HepG2 (cell line): ENCODE data around the gene CMTM2. TPM values are rescaled to one million over a fixed set of nuclear protein-coding genes. Genes with fewer than 3 reads are reported as not detected.

ENCODE experiments used
- EEA1 ChIP-seq: sonication (generic); formaldehyde crosslinking; IDR thresholded peaks from 2 replicates; pipeline ENCODE4 v1.5.1; 2020; ENCODE audit warnings: mild to moderate bottlenecking, missing genetic modification reagents, borderline replicate concordance
- FOXC1 ChIP-seq: sonication (generic); formaldehyde crosslinking; IDR thresholded peaks from 2 replicates; pipeline ENCODE4 v1.8.0; 2022; ENCODE audit warnings: mild to moderate bottlenecking, missing genetic modification reagents, borderline replicate concordance
- HMG20A ChIP-seq: IDR thresholded peaks from 2 replicates; pipeline ENCODE4 v1.6.1; 2016; ENCODE audit warnings: borderline replicate concordance
- HOXA9 ChIP-seq: sonication (generic); formaldehyde crosslinking; IDR thresholded peaks from 2 replicates; pipeline ENCODE4 v1.8.1; 2022; ENCODE audit warnings: missing genetic modification reagents, mild to moderate bottlenecking, moderate library complexity, borderline replicate concordance
- KLF9 ChIP-seq: IDR thresholded peaks from 2 replicates; pipeline ENCODE4 v1.6.1; 2016; ENCODE audit warnings: low read depth
- MYC ChIP-seq: sonication (generic); formaldehyde crosslinking; IDR thresholded peaks from 2 replicates; pipeline ENCODE4 v1.9.0; 2021; ENCODE audit warnings: missing genetic modification reagents, borderline replicate concordance
- POLR2G ChIP-seq: fragments of 200-400 bp; formaldehyde crosslinking; IDR thresholded peaks from 2 replicates; pipeline ENCODE4 v1.6.1; 2018; ENCODE audit warnings: mild to moderate bottlenecking, low read depth, low read length, moderate library complexity
- RBAK ChIP-seq: sonication (generic); formaldehyde crosslinking; IDR thresholded peaks from 2 replicates; pipeline ENCODE4 v1.5.1; 2020; ENCODE audit warnings: mild to moderate bottlenecking, missing genetic modification reagents
- ZBTB7A ChIP-seq: sonication (generic); formaldehyde crosslinking; IDR thresholded peaks from 2 replicates; pipeline ENCODE4 v1.8.0; 2022; ENCODE audit warnings: mild to moderate bottlenecking, missing genetic modification reagents
- ZFY ChIP-seq: sonication (generic); formaldehyde crosslinking; IDR thresholded peaks from 2 replicates; pipeline ENCODE4 v1.4.0; 2020; ENCODE audit warnings: missing genetic modification reagents
- ZNF292 ChIP-seq: sonication (generic); formaldehyde crosslinking; IDR thresholded peaks from 2 replicates; pipeline ENCODE4 v1.8.1; 2022; ENCODE audit warnings: mild to moderate bottlenecking, low read depth, missing genetic modification reagents, borderline replicate concordance
- ZNF44 ChIP-seq: sonication (generic); formaldehyde crosslinking; IDR thresholded peaks from 2 replicates; pipeline ENCODE4 v1.5.1; 2020; ENCODE audit warnings: mild to moderate bottlenecking, missing genetic modification reagents
- ZSCAN29 ChIP-seq: sonication (generic); formaldehyde crosslinking; conservative IDR thresholded peaks from 2 replicates; pipeline ENCODE4 v1.4.0; 2020; ENCODE audit warnings: mild to moderate bottlenecking, missing genetic modification reagents
- polyA plus RNA-seq, 8 experiments: library from polyadenylated mRNA; depleted of rRNA in 3 of 8; stranded (reverse) in 7 of 8; unstranded in 1 of 8; fragments of >200 nt; fragmentation: Illumina TruSeq in 4 of 8; extraction: Trizol in 4 of 8; gene quantifications; 2 replicates each; pipeline versions ENCODE4 v1.2.1 to v1.2.3, GENCODE V29; 2011 to 2016; ENCODE audit warnings: low read depth in 4 of 8, missing spikeins in 1 of 8, mixed read lengths in 1 of 8; ENCODE audit not compliant: insufficient read depth in 1 of 8
- total RNA-seq, 5 experiments: library from RNA; depleted of rRNA; stranded (reverse); fragments of >200 nt; fragmentation: Illumina TruSeq; extraction: Trizol; gene quantifications; 2 replicates each; pipeline ENCODE4 v1.2.3, GENCODE V29; 2016; ENCODE audit warnings: low read depth in 1 of 5
- TF ChIP-seq, protein P1 (sequence below), 2 experiments: sonication (generic) in 1 of 2; formaldehyde crosslinking in 1 of 2; IDR thresholded peaks; 2 replicates each; pipeline versions ENCODE4 v1.6.1 to v1.9.0; 2014 to 2022; ENCODE audit warnings: antibody characterized with exemption in 1 of 2, borderline replicate concordance in 1 of 2, inconsistent platforms in 1 of 2, low read depth in 1 of 2, missing genetic modification reagents in 1 of 2
- TF ChIP-seq, protein P2 (sequence below): sonication (generic); formaldehyde crosslinking; IDR thresholded peaks from 2 replicates; pipeline ENCODE4 v1.4.0; 2020; ENCODE audit warnings: mild to moderate bottlenecking, missing genetic modification reagents, borderline replicate concordance
- TF ChIP-seq, protein P3 (sequence below): sonication (generic); formaldehyde crosslinking; IDR thresholded peaks from 2 replicates; pipeline ENCODE4 v1.4.0; 2020; ENCODE audit warnings: low read depth, missing genetic modification reagents

CMTM2 gene
- total and polyA plus RNA-seq, 2 of the 13 experiments (the other 11 are each of a cell fraction or from before 2014, with no cell fraction given) = not detected

DNA sequence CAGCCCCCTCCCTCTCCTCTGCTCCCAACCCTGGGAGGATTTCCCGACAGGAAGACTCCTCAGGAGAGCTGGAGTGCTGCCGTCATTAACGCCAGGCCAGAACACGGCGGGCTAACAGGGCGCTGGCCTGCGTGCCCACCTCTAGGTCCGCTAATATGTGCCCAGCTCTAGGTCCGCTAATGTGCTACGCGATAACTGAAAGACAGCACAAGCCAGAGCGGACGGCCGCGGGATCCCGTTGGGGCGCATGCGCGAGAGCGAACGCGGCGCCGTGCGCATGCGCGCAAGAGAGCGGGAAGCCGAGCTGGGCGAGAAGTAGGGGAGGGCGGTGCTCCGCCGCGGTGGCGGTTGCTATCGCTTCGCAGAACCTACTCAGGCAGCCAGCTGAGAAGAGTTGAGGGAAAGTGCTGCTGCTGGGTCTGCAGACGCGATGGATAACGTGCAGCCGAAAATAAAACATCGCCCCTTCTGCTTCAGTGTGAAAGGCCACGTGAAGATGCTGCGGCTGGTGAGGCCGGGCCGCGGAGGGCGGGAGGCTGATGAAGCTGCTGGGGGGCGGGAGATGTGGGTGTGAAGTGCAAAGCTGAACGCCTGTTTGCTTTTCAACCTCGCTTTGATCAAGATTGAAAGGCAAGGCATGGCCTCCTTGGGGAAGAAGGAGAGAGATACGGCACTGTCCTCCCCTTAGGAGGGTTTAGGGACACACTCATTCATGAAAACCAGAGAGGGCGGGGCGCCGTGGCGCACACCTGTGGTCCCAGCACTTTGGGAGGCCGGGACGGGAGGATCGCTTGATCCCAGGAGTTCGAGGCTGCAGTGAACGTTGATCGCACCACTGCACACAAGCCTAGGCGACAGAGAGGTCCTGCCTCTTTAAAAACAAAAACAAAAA, 26.7 kb upstream of the CMTM2 start, which contains the start of gene CKLF (continued):
- peak; percentile 90; the same call in 1 of the 2 replicates for TF ChIP-seq KLF9 (CRISPR knock-in tag)
- peak; percentile 100 for TF ChIP-seq ZNF44 (CRISPR knock-in tag)
- TF ChIP-seq, protein P1, sequence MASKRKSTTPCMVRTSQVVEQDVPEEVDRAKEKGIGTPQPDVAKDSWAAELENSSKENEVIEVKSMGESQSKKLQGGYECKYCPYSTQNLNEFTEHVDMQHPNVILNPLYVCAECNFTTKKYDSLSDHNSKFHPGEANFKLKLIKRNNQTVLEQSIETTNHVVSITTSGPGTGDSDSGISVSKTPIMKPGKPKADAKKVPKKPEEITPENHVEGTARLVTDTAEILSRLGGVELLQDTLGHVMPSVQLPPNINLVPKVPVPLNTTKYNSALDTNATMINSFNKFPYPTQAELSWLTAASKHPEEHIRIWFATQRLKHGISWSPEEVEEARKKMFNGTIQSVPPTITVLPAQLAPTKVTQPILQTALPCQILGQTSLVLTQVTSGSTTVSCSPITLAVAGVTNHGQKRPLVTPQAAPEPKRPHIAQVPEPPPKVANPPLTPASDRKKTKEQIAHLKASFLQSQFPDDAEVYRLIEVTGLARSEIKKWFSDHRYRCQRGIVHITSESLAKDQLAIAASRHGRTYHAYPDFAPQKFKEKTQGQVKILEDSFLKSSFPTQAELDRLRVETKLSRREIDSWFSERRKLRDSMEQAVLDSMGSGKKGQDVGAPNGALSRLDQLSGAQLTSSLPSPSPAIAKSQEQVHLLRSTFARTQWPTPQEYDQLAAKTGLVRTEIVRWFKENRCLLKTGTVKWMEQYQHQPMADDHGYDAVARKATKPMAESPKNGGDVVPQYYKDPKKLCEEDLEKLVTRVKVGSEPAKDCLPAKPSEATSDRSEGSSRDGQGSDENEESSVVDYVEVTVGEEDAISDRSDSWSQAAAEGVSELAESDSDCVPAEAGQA (IDR thresholded peaks at IDR 0.05; ENCODE audit: low read depth) = peak; percentile 70
- TF ChIP-seq, protein P1 (CRISPR knock-in tag; IDR thresholded peaks at IDR 0.05; ENCODE audit: borderline replicate concordance) = peak; percentile 93; the same call in 1 of the 2 replicates
- TF ChIP-seq, protein P2, sequence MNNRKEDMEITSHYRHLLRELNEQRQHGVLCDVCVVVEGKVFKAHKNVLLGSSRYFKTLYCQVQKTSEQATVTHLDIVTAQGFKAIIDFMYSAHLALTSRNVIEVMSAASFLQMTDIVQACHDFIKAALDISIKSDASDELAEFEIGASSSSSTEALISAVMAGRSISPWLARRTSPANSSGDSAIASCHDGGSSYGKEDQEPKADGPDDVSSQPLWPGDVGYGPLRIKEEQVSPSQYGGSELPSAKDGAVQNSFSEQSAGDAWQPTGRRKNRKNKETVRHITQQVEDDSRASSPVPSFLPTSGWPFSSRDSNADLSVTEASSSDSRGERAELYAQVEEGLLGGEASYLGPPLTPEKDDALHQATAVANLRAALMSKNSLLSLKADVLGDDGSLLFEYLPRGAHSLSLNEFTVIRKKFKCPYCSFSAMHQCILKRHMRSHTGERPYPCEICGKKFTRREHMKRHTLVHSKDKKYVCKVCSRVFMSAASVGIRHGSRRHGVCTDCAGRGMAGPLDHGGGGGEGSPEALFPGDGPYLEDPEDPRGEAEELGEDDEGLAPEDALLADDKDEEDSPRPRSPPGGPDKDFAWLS (CRISPR knock-in tag) = 0 out of 2 replicates have a peak, but pooled peaks have one; percentile 29
- peak; percentile 98 for TF ChIP-seq ZBTB7A (CRISPR knock-in tag)
- TF ChIP-seq MYC (CRISPR knock-in tag) = peak; percentile 92
- peak; percentile 94 for TF ChIP-seq POLR2G
- no peak for TF ChIP-seq HMG20A
- peak; percentile 93 for TF ChIP-seq ZFY (CRISPR knock-in tag)
- peak; percentile 99 for TF ChIP-seq EEA1 (CRISPR knock-in tag)
- no peak; the same call in 1 of the 2 replicates for TF ChIP-seq ZSCAN29
- TF ChIP-seq HOXA9 (CRISPR knock-in tag) = peak; percentile 99
- TF ChIP-seq, protein P3, sequence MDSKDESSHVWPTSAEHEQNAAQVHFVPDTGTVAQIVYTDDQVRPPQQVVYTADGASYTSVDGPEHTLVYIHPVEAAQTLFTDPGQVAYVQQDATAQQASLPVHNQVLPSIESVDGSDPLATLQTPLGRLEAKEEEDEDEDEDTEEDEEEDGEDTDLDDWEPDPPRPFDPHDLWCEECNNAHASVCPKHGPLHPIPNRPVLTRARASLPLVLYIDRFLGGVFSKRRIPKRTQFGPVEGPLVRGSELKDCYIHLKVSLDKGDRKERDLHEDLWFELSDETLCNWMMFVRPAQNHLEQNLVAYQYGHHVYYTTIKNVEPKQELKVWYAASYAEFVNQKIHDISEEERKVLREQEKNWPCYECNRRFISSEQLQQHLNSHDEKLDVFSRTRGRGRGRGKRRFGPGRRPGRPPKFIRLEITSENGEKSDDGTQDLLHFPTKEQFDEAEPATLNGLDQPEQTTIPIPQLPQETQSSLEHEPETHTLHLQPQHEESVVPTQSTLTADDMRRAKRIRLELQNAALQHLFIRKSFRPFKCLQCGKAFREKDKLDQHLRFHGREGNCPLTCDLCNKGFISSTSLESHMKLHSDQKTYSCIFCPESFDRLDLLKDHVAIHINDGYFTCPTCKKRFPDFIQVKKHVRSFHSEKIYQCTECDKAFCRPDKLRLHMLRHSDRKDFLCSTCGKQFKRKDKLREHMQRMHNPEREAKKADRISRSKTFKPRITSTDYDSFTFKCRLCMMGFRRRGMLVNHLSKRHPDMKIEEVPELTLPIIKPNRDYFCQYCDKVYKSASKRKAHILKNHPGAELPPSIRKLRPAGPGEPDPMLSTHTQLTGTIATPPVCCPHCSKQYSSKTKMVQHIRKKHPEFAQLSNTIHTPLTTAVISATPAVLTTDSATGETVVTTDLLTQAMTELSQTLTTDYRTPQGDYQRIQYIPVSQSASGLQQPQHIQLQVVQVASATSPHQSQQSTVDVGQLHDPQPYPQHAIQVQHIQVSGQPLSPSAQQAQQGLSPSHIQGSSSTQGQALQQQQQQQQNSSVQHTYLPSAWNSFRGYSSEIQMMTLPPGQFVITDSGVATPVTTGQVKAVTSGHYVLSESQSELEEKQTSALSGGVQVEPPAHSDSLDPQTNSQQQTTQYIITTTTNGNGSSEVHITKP (CRISPR knock-in tag) = peak; percentile 69
- peak; percentile 89 for TF ChIP-seq ZNF292 (CRISPR knock-in tag)
- peak; percentile 100 for TF ChIP-seq FOXC1
- TF ChIP-seq RBAK (CRISPR knock-in tag) = 0 out of 2 replicates have a peak, but pooled peaks have one; percentile 37
